NB4 (cell line): ENCODE measurements around the gene FBXW5.

Source experiments
- DNase-seq: peaks from one replicate; pipeline ENCODE4 v3.0.0; 2010; ENCODE audit warnings: low read depth
- H3K4me3 ChIP-seq: one replicate; pipeline ENCODE4 v1.5.1; 2011; ENCODE audit warnings: mild to moderate bottlenecking, low read depth, low read length, moderate library complexity
- CTCF ChIP-seq: IDR thresholded peaks from one replicate; pipeline ENCODE4 v1.5.1; 2012; ENCODE audit warnings: low read depth, low read length
- MAX ChIP-seq: IDR thresholded peaks from 2 replicates; pipeline ENCODE4 v1.6.1; 2011; ENCODE audit warnings: low read depth, low read length
- MYC ChIP-seq: IDR thresholded peaks from 2 replicates; pipeline ENCODE4 v1.6.1; 2011; ENCODE audit warnings: low read depth, low read length
- POLR2A ChIP-seq: IDR thresholded peaks from 2 replicates; pipeline ENCODE4 v1.6.1; 2011; ENCODE audit warnings: mild to moderate bottlenecking; ENCODE audit not compliant: insufficient read length; ENCODE audit errors: extremely low read depth

FBXW5 gene

GRCh38 chr9:136926749-136927148, 17.8 kb downstream of the FBXW5 start:
- H3K4me3 ChIP-seq, result no peak overlapping the region
- TF ChIP-seq POLR2A, result no peak
- TF ChIP-seq MAX, result no peak
- no peak for TF ChIP-seq CTCF
- TF ChIP-seq MYC, result no peak
- no peak for DNase-seq

GRCh38 chr9:136926154-136926704, 18.3 kb downstream of the FBXW5 start:
- no peak for DNase-seq

GRCh38 chr9:136925414-136926153, 19.0 kb downstream of the FBXW5 start:
- DNase-seq, result no peak
- H3K4me3 ChIP-seq, result no peak overlapping the region
- TF ChIP-seq CTCF (no peak), MAX (no peak), MYC (no peak), POLR2A (no peak)

More at GRCh38 chr9:136926154-136926704, 18.3 kb downstream of the FBXW5 start:
- TF ChIP-seq POLR2A (no peak), CTCF (no peak), MAX (no peak), MYC (no peak)
- no peak overlapping the region for H3K4me3 ChIP-seq

GRCh38 chr9:136923881-136924280, 20.7 kb downstream of the FBXW5 start:
- no peak overlapping the region for H3K4me3 ChIP-seq
- no peak for TF ChIP-seq MAX
- TF ChIP-seq MYC, result no peak
- no peak for TF ChIP-seq POLR2A
- no peak for TF ChIP-seq CTCF
- DNase-seq, result no peak

- no peak overlapping the region for H3K4me3 ChIP-seq
- TF ChIP-seq MAX, result no peak
- no peak for TF ChIP-seq MYC
- no peak for TF ChIP-seq POLR2A
- TF ChIP-seq CTCF, result no peak
- no peak for DNase-seq
These were observed 22.0 kb downstream of the FBXW5 start for GRCh38 chr9:136922540-136922939.

- H3K4me3 ChIP-seq, result no peak overlapping the region
- DNase-seq, result no peak
- TF ChIP-seq CTCF (no peak), MYC (no peak), MAX (no peak), POLR2A (no peak)
These were observed 22.8 kb downstream of the FBXW5 start for GRCh38 chr9:136921718-136922117.
